ENCODE data around the gene C12orf76. TPM values are rescaled to one million over a fixed set of nuclear protein-coding genes. Genes with fewer than 3 reads are reported as not detected.

Gene C12orf76
- total and polyA plus RNA-seq, 2 of the 13 experiments (the other 11 are each of a cell fraction or from before 2014, with no cell fraction given) = 15.8 to 38.4 TPM

DNA sequence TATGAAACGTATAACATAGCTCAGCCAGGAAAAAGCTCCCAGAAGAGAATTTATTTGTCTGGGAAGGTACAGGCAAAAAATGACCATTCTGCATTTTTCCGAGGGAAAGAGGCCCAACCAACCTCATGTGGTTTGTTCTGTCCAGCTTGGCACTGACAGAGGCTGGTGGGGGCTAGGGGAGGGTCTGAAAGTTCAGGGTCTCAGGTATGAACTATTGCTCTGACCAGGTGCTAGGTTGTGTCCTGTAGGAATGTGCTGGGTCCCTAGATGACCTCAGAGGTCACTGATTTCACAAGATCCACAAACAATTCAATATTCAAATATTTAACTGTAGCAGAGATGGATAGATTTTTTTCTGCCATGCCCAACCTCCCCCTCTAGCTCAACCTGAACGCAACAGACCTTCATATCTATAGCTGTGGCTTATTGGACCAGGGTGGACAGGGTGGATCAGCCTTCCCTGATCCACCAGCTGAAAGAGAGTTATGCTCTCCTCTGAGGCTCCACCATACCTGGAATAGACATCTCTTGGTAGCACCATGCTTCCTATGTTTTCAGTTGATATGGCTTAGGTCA, 42.9 kb upstream of the C12orf76 start (continued):
- TF ChIP-seq, protein P1, sequence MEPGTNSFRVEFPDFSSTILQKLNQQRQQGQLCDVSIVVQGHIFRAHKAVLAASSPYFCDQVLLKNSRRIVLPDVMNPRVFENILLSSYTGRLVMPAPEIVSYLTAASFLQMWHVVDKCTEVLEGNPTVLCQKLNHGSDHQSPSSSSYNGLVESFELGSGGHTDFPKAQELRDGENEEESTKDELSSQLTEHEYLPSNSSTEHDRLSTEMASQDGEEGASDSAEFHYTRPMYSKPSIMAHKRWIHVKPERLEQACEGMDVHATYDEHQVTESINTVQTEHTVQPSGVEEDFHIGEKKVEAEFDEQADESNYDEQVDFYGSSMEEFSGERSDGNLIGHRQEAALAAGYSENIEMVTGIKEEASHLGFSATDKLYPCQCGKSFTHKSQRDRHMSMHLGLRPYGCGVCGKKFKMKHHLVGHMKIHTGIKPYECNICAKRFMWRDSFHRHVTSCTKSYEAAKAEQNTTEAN (CRISPR knock-in tag; conservative IDR thresholded peaks at IDR 0.05) = no peak
- TF ChIP-seq HNF4G (IDR thresholded peaks at IDR 0.05; ENCODE audit: borderline replicate concordance, low read depth, low read length) (peak; percentile 81; the same call in 1 of the 2 replicates), HNF4G (CRISPR knock-in tag; IDR thresholded peaks at IDR 0.05; ENCODE audit: borderline replicate concordance, low read depth) (peak; percentile 74), ZNF879 (CRISPR knock-in tag; IDR thresholded peaks at IDR 0.05) (no peak), ZNF761 (CRISPR knock-in tag; conservative IDR thresholded peaks at IDR 0.05) (no peak), TSC22D2 (CRISPR knock-in tag; IDR thresholded peaks at IDR 0.05; ENCODE audit: borderline replicate concordance) (no peak), KLF9 (CRISPR knock-in tag; IDR thresholded peaks at IDR 0.05; ENCODE audit: low read depth) (0 out of 2 replicates have a peak, but pooled peaks have one; percentile 57), POLR2AphosphoS2 (IDR thresholded peaks at IDR 0.05; ENCODE audit: low read depth, low read length) (no peak), ZNF136 (CRISPR knock-in tag; IDR thresholded peaks at IDR 0.05; ENCODE audit: low read depth) (no peak), ZNF513 (CRISPR knock-in tag; conservative IDR thresholded peaks at IDR 0.05) (no peak), ZBTB7A (CRISPR knock-in tag; IDR thresholded peaks at IDR 0.05) (0 out of 2 replicates have a peak, but pooled peaks have one; percentile 34), ZNF563 (CRISPR knock-in tag; IDR thresholded peaks at IDR 0.05) (0 out of 2 replicates have a peak, but pooled peaks have one; percentile 54), KLF16 (CRISPR knock-in tag; IDR thresholded peaks at IDR 0.05) (peak in 1 of 2 experiments; percentile 49; a peak in 1 of 4 replicates), ZNF460 (CRISPR knock-in tag; IDR thresholded peaks at IDR 0.05; ENCODE audit: borderline replicate concordance) (no peak; the same call in 1 of the 2 replicates), ELF3 (CRISPR knock-in tag; IDR thresholded peaks at IDR 0.05) (no peak), ATF7 (IDR thresholded peaks at IDR 0.05) (peak; percentile 30; the same call in 1 of the 2 replicates), ATF7 (CRISPR knock-in tag; IDR thresholded peaks at IDR 0.05) (peak; percentile 77; the same call in 1 of the 2 replicates), JUN (CRISPR knock-in tag; IDR thresholded peaks at IDR 0.05) (no peak), SCMH1 (CRISPR knock-in tag; IDR thresholded peaks at IDR 0.05; ENCODE audit: borderline replicate concordance) (no peak), RFXAP (CRISPR knock-in tag; IDR thresholded peaks at IDR 0.05; ENCODE audit: borderline replicate concordance) (no peak), ZNF367 (CRISPR knock-in tag; IDR thresholded peaks at IDR 0.05; ENCODE audit: borderline replicate concordance) (no peak), CEBPZ (IDR thresholded peaks at IDR 0.05; ENCODE audit: low read length) (no peak), TBL1XR1 (IDR thresholded peaks at IDR 0.05; ENCODE audit: borderline replicate concordance, low read length, partially characterized antibody) (no peak)
- TF ChIP-seq, protein P2, sequence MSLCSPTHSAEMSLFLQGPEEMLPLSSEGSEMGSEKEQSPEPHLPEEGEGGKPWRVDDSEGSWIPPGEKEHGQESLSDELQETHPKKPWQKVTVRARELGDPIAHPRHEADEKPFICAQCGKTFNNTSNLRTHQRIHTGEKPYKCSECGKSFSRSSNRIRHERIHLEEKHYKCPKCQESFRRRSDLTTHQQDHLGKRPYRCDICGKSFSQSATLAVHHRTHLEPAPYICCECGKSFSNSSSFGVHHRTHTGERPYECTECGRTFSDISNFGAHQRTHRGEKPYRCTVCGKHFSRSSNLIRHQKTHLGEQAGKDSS (CRISPR knock-in tag; IDR thresholded peaks at IDR 0.05; ENCODE audit: borderline replicate concordance, low read depth) = no peak

Data from HepG2 (cell line).